CD4-positive, alpha-beta T cell (primary cell): Measurements from ENCODE around the gene SLC2A9. TPM values are rescaled to one million over a fixed set of nuclear protein-coding genes. Genes with fewer than 3 reads are reported as not detected.

Experiments used
- ATAC-seq: fragments of 200-7000 bp; cut with Tn5 transposase; one replicate; pipeline ENCODE4 v1.10.0; 2022; ENCODE audit warnings: mild to moderate bottlenecking; ENCODE audit not compliant: poor library complexity
- CTCF ChIA-PET: fragments of 350-600 bp; sonication (Branson Sonifier 250); formaldehyde crosslinking; loops from one replicate; lab custom pipeline; 2021; ENCODE audit warnings: antibody characterized with exemption, inconsistent platforms; lab: Charles Lee
- POLR2A ChIA-PET: fragments of 350-600 bp; sonication (Branson Sonifier 250); formaldehyde crosslinking; loops from one replicate; lab custom pipeline; 2021; ENCODE audit warnings: antibody characterized with exemption, inconsistent platforms; lab: Charles Lee
- DNase-seq, 14 experiments: peaks; one replicate each; pipeline ENCODE4 v3.0.0-alpha.2; 2013 to 2020; ENCODE audit warnings: mixed read lengths in 2 of 14
- H3K27ac ChIP-seq, 2 donors: one replicate each; pipeline versions ENCODE4 v1.5.1 to v1.7.0; 2013; ENCODE audit warnings: low read length in 2 of 2, low read depth in 1 of 2, mild to moderate bottlenecking in 1 of 2
- H3K27me3 ChIP-seq, 2 experiments: 1 replicate in 1 of 2; 2 replicates in 1 of 2; pipeline versions ENCODE4 v1.6.1 to v1.7.0; 2013; ENCODE audit warnings: low read length in 2 of 2, control low read depth in 1 of 2, mild to moderate bottlenecking in 1 of 2, moderate library complexity in 1 of 2; ENCODE audit not compliant: insufficient read depth in 2 of 2, control insufficient read depth in 1 of 2
- H3K36me3 ChIP-seq: one replicate; pipeline ENCODE4 v1.6.1; 2013; ENCODE audit warnings: low read length, control low read depth; ENCODE audit not compliant: insufficient read depth
- H3K4me1 ChIP-seq: one replicate; pipeline ENCODE4 v1.6.1; 2013; ENCODE audit warnings: low read length, control low read depth; ENCODE audit not compliant: insufficient read depth
- H3K4me3 ChIP-seq: one replicate; pipeline ENCODE4 v1.5.1; 2013; ENCODE audit warnings: mild to moderate bottlenecking, low read length, moderate library complexity
- H3K9me3 ChIP-seq, 2 experiments: 1 replicate in 1 of 2; 2 replicates in 1 of 2; pipeline versions ENCODE4 v1.6.1 to v1.7.0; 2013; ENCODE audit warnings: low read length in 2 of 2, mild to moderate bottlenecking in 2 of 2, control low read depth in 1 of 2, moderate library complexity in 1 of 2; ENCODE audit not compliant: control insufficient read depth in 1 of 2, insufficient read depth in 1 of 2
- H3K27ac Mint-ChIP-seq: one replicate; pipeline ENCODE4 v1.8.0; 2020; ENCODE audit warnings: mixed read lengths
- H3K27me3 Mint-ChIP-seq: one replicate; pipeline ENCODE4 v1.8.0; 2021; ENCODE audit warnings: mixed read lengths
- H3K36me3 Mint-ChIP-seq: one replicate; pipeline ENCODE4 v1.8.0; 2021; ENCODE audit warnings: low read depth, mixed read lengths
- H3K4me1 Mint-ChIP-seq: one replicate; pipeline ENCODE4 v1.8.0; 2021; ENCODE audit warnings: low read depth, mixed read lengths
- H3K4me3 Mint-ChIP-seq: one replicate; pipeline ENCODE4 v1.8.0; 2020; ENCODE audit warnings: mild to moderate bottlenecking, mixed read lengths
- H3K9me3 Mint-ChIP-seq: one replicate; pipeline ENCODE4 v1.8.0; 2020; ENCODE audit warnings: mixed read lengths
- intact Hi-C, 2 experiments: fragments of 100-400 bp; cut with DNase I in 1 of 2; cut with micrococcal nuclease in 1 of 2; formaldehyde crosslinking; loops; one replicate each; pipeline versions ENCODE4 v1.15.1 to v1.9.0; 2023 to 2025; cut with DNase I, micrococcal nuclease
- total RNA-seq, 174 experiments: library from RNA in 2 of 174; stranded (reverse) in 2 of 174; gene quantifications; one replicate each; pipeline ENCODE4 v1.2.3 and lab custom pipeline; 2021 to 2026
- TF ChIP-seq, protein P1 (sequence below): fragments of 200-600 bp; IDR thresholded peaks from one replicate; pipeline ENCODE4 v1.8.0; 2022; ENCODE audit warnings: antibody characterized with exemption, mild to moderate bottlenecking

The SLC2A9 gene
- total RNA-seq, 2 experiments from 2014 or later = 2.2 to 3.6 TPM

GRCh38 chr4:10022346-10023049, 1.2 kb upstream of the SLC2A9 start:
- Histone ChIP-seq H3K4me3 (no peak overlapping the region), H3K4me1 (peaks cover 20% of the 10 kb centered on the region)
- no peak overlapping the region for H3K27ac Mint-ChIP-seq

DNA sequence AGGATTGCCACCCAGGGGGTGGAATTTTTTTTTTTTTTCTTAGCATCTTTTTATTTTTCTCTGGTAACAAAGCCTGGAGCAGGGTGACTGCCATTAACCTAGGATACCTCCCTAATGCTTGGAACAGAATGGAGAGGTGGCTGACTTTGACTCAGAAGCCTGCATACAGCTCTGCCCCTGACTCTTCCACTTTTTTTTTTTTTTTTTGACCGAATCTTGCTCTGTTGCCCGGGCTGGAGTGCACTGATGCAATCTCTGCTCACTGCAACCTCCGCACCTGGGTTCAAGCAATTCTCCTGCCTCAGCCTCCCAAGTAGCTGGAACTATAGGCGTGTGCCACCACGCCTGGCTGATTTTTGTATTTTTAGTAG, 341 bp upstream of the SLC2A9 start:
- no peaks in the 10 kb centered on the region for H3K9me3 Mint-ChIP-seq
- no peaks in the 10 kb centered on the region for H3K27me3 Mint-ChIP-seq

More at GRCh38 chr4:10022346-10023049, 1.2 kb upstream of the SLC2A9 start:
- ChIA-PET POLR2A (no interaction called here), CTCF (no interaction called here)
- ATAC-seq (no peak), DNase-seq (no peak)
- H3K4me1 Mint-ChIP-seq = peaks cover 15% of the 10 kb centered on the region
- H3K4me3 Mint-ChIP-seq = no peak overlapping the region
- H3K27me3 ChIP-seq = no peaks in the 10 kb centered on the region
- intact Hi-C loops = loop anchor here in 1 of 2 experiments (5.0 kb wide), 1 partner anchor 90 kb away; no protein-coding TSS in a partner anchor
- H3K36me3 ChIP-seq = no peaks in the 10 kb centered on the region
- no peak overlapping the region for H3K27ac ChIP-seq
- H3K27me3 Mint-ChIP-seq = no peaks in the 10 kb centered on the region
- H3K9me3 ChIP-seq = no peaks in the 10 kb centered on the region
- TF ChIP-seq, protein P1, sequence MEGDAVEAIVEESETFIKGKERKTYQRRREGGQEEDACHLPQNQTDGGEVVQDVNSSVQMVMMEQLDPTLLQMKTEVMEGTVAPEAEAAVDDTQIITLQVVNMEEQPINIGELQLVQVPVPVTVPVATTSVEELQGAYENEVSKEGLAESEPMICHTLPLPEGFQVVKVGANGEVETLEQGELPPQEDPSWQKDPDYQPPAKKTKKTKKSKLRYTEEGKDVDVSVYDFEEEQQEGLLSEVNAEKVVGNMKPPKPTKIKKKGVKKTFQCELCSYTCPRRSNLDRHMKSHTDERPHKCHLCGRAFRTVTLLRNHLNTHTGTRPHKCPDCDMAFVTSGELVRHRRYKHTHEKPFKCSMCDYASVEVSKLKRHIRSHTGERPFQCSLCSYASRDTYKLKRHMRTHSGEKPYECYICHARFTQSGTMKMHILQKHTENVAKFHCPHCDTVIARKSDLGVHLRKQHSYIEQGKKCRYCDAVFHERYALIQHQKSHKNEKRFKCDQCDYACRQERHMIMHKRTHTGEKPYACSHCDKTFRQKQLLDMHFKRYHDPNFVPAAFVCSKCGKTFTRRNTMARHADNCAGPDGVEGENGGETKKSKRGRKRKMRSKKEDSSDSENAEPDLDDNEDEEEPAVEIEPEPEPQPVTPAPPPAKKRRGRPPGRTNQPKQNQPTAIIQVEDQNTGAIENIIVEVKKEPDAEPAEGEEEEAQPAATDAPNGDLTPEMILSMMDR = no peak
- no peaks in the 10 kb centered on the region for H3K36me3 Mint-ChIP-seq
- no peaks in the 10 kb centered on the region for H3K9me3 Mint-ChIP-seq

GRCh38 chr4:10020106-10020505, 1.2 kb downstream of the SLC2A9 start:
- ChIA-PET POLR2A (interaction anchor here (0.7 kb wide), 1 partner anchor 145 kb away, joined by 4 read pairs; no protein-coding TSS in a partner anchor), CTCF (no interaction called here)
- no peaks in the 10 kb centered on the region for H3K9me3 ChIP-seq
- Mint-ChIP-seq H3K27ac (peak overlapping the region; percentile 95), H3K27me3 (no peaks in the 10 kb centered on the region), H3K4me3 (peak overlapping the region; percentile 51), H3K4me1 (peaks cover 15% of the 10 kb centered on the region), H3K9me3 (no peaks in the 10 kb centered on the region), H3K36me3 (no peaks in the 10 kb centered on the region)
- intact Hi-C loops = loop anchor here in 1 of 2 experiments (5.0 kb wide), 1 partner anchor 92 kb away; no protein-coding TSS in a partner anchor
- H3K27me3 ChIP-seq = no peaks in the 10 kb centered on the region
- H3K4me3 ChIP-seq = no peak overlapping the region
- no peaks in the 10 kb centered on the region for H3K36me3 ChIP-seq
- ATAC-seq (no peak), DNase-seq (no peak)
- TF ChIP-seq, protein P1 = no peak
- peaks cover 20% of the 10 kb centered on the region for H3K4me1 ChIP-seq
- H3K27ac ChIP-seq = no peak overlapping the region

More for the DNA sequence above, 341 bp upstream of the SLC2A9 start:
- Histone ChIP-seq H3K4me3 (no peak overlapping the region), H3K27ac (no peak overlapping the region), H3K27me3 (no peaks in the 10 kb centered on the region), H3K4me1 (peaks cover 20% of the 10 kb centered on the region), H3K9me3 (no peaks in the 10 kb centered on the region), H3K36me3 (no peaks in the 10 kb centered on the region)
- ChIA-PET POLR2A (no interaction called here), CTCF (interaction anchor here (0.7 kb wide), 1 partner anchor 350 kb away, joined by 3 read pairs; no protein-coding TSS in a partner anchor)
- no peak for DNase-seq
- intact Hi-C loops = loop anchor here in 1 of 2 experiments (5.0 kb wide), 1 partner anchor 91 kb away; no protein-coding TSS in a partner anchor
- peaks cover 15% of the 10 kb centered on the region for H3K4me1 Mint-ChIP-seq
- no peak overlapping the region for H3K4me3 Mint-ChIP-seq
- TF ChIP-seq, protein P1 = no peak
- H3K36me3 Mint-ChIP-seq = no peaks in the 10 kb centered on the region
- no peak overlapping the region for H3K27ac Mint-ChIP-seq
- ATAC-seq = no peak
